GM21528 (cell line): ENCODE results near the gene EIF3B.
A peak's percentile ranks its signal among the peaks of the same experiment; 100 is the strongest.
"Not testable (repeated sequence)": the region's sequence is repeated elsewhere in the genome, so short reads cannot be mapped to it uniquely, and the experiment has no call there.

Experiments used
- ATAC-seq: cut with Tn5 transposase; IDR thresholded peaks from one replicate; pipeline ENCODE4 v1.9.1; 2021; ENCODE audit warnings: mild to moderate bottlenecking, moderate library complexity; ENCODE audit not compliant: unreplicated experiment, low FRiP score

EIF3B gene

DNA sequence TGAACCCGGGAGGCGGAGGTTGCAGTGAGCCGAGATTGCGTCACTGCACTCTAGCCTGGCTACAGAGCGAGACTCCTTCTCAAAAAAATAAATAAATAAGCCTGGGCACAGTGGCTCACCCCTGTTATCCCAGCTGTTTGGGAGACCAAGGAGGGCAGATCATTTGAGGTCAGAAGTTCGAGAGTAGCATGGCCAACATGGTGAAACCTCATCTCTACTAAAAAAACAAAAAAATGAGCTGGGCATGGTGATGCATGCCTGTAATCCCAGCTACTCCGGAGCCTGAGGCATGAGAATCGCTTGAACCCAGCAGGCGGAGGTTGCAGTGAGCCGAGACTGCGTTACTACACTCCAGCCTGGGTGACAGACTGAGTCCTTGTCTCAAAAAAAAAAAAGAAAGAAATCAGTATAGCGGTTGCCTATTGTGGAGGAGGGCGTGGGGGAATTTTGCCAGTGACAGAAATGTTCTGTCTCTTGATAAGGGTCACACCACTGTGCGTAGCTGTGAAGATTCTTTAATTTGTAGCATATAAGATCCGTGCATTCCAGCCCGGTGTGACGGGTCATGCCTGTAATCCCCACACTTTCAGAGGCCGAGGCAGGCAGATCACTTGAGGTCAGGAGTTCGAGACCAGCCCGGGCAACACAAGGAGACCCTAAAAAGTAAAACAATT is 17.9 kb upstream of the EIF3B start:
- no peak for ATAC-seq

DNA sequence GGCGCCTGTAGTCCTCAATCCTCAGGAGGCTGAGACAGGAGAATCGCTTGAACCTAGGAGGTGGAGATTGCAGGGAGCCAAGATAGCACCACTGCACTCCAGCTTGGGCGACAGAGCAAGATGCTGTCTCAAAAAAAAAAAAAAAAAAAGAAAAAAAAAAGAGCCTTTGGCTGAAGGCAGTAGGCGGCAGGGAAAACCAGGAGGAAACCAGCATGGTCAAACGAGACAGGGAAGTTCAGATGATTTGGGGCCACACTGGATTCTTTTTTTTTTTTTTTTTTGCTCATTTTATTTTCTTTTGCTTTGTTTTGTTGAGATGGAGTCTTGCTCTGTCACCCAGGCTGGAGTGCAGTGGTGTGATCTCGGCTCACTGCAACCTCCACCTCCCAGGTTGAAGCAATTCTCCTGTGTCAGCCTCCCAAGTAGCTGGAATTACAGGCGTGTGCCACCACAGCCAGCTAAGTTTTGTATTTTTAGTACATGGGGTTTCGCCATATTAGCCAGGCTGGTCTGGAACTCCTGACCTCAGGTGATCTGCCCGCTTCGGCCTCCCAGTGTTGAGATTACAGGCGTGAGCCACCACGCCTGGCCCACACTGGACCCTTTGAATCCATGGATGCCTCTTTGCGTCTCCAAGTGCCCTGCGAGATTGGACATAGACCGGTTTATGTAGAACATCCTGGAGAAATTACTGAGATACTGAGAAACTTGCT is 7.1 kb upstream of the EIF3B start:
- not testable (repeated sequence) for ATAC-seq

DNA sequence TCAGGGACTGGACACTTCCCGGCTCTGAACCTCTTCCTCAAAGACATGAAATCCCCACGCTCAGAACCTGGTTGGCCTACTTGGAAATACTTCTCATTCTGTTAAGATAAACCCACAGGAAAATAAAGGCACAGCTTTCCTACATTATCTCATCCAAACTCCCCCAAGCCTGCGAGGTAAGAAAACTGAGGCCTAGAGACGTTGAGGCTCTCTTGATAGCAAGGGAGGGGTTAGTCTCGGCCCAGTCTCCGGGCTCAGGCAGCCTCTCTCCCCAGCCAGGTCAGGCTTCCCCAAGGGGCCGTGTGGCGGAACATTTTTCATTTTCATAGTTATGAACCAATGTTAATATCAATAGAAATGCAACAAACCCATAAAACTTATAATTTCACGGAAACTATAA is 4.6 kb upstream of the EIF3B start:
- no peak for ATAC-seq

DNA sequence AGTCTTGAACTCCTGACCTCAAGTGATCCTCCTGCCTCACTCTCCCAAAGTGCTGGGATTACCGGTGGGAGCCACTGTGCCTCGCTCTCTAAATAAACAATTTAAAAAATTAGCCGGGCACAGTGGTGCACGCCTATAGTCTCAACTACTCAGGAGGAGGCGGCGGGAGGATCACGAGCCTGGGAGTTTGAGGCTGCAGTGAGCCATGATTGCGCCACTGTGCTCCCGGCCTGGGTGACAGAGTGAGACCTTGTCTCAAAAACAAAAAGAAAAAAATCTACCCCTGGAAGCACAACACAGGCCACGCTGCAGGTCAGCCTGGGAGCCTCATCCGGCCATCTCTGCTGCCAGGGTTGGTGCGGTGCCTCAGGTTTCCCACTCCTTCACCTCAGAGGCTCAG is 3.8 kb upstream of the EIF3B start:
- ATAC-seq = no peak

DNA sequence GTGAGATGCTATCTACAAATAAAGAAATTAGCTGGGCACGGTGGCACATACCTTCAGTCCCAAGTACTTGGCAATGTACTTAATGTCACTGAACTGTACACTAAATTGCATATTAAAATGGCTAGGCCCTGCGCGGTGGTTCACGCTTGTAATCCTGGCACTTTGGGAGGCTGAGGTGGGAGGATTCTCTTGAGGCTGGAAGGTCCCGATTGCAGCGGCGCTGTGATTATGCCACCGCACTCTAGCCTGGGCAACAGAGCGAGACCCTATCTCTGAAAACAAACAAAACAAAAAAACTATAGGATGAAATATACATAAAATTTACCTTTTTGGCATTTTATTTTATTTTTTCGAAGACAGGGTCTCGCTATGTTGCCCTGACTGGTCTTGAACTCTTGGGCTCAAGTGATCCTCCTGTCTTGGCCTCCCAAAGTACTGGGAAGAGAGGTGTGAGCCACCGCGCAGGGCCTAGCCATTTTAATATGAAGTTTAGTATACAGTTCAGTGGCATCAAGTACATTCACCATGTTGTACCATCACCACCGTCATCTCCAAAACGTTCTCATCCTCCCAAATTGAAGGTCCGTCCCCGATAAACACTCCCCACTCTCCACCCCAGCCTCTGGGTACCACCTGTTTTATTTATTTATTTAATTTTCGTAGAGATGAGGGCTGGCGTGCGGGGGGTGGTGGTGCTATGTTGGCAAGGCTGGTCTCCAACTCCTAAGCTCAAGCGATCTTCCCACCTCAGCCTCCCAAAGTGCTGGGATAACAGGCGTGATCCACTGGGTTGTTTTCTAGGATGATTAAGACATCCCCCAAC is 1.3 kb upstream of the EIF3B start:
- ATAC-seq = no peak

DNA sequence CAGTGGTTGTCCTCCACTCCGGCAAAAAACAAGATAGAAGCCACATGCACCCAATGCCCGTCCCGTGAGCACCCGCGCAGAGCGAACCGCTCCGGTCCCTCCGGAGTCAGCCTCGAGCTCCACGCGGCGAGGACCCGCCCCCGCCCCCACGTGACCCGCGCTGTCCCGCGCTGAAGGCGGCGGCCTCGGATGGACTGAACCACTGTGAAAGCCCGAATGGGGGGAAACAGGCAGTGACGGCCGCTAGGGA is 766 bp upstream of the EIF3B start:
- peak; percentile 46 for ATAC-seq

DNA sequence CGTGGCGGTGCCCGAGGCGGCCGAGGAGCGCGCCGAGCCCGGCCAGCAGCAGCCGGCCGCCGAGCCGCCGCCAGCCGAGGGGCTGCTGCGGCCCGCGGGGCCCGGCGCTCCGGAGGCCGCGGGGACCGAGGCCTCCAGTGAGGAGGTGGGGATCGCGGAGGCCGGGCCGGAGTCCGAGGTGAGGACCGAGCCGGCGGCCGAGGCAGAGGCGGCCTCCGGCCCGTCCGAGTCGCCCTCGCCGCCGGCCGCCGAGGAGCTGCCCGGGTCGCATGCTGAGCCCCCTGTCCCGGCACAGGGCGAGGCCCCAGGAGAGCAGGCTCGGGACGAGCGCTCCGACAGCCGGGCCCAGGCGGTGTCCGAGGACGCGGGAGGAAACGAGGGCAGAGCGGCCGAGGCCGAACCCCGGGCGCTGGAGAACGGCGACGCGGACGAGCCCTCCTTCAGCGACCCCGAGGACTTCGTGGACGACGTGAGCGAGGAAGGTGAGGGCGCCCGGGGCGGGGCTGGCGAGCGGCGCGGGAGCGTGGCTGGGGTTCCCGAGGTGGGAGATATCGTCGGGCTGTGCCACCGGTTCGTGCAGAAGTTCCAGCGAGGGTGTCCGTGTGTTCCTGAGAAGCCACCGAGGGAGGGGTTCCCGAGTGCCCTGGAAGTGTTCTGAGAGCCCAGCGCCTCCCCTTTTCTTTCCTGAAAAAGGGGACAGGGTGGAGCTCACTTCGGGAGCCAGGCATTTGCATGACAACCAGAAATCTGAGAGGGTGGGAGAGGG is 495 bp downstream of the EIF3B start:
- ATAC-seq = no peak

DNA sequence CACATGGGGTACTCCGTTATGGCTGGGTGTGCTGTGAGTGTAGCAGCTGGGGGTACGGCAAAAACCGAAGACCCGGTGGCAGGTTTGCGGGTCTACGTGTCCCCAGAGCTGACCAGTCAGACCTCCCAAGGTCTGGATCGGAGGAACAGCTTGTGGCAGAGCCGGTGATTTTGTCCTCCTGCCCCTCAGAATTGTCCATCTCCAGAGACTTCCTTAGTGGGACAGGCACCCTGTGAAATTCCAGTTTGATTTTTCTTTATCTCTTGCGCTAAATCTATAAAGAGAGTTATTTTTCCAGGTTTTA is 1.0 kb downstream of the EIF3B start:
- ATAC-seq = no peak

DNA sequence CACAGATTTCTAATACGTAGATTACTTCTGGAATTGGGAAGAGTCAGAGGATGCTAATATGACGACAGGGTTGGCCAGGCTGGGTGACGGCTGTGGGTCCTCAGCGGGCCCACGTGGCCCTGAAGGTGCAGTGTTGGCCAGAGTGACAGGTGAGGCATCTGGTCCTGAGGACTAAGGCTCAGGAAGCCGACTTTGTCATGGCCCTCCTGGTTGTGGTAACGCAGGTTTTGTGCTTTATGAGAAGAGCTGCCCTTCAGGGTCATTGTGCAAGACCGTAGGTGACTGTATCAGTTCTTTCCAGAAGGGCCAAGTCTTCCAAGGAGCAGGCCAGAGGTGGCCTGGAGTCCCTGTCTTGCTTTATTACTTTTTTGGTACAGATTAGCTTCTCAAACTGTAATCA is 2.5 kb downstream of the EIF3B start:
- no peak for ATAC-seq

DNA sequence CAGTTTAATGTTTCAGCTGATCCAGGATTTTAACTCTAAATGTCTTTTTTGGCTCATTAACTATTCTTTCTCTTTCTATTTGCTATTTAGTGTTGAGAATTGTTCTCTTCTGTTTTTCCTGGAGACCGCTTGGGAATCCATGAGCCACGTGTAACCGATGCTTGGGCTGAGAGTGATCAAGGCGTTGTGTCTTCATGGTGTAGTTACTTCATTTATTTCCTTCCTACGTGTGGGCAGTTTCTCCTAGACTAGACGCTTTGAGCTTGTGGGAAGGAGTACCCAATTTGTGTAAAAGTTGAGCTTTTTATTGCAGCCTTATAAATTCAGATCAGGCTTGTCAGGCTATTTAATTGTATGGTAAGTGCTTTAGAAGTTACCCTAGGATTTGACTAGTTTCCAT is 2.9 kb downstream of the EIF3B start:
- ATAC-seq = no peak

DNA sequence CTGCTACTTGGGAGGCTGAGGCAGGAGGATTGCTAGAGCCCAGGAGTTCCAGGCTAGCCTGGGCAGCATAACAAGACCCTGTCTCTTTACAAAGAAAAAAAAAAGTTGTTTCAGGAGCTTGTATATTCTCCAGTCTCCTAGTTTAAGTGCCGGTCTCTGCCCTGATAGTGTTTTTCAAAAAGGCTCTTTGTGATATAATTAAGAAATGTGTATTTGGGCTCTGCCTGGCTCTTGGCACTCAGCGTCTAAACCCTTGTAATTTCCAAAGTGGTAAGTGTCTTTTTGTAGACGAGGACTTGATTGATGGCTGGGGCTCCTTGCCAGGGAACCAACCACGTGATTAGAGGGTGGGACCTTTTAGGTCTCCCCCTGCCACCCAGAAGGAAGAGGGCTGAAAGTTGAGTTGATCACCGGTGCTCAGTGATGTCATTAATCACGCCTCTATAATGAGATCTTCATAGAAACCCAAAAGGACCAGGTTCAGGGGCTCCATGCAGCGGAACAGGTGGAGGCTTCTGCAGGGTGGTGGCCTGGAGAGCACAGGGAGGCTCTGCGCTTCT is 4.4 kb downstream of the EIF3B start:
- no peak for ATAC-seq

DNA sequence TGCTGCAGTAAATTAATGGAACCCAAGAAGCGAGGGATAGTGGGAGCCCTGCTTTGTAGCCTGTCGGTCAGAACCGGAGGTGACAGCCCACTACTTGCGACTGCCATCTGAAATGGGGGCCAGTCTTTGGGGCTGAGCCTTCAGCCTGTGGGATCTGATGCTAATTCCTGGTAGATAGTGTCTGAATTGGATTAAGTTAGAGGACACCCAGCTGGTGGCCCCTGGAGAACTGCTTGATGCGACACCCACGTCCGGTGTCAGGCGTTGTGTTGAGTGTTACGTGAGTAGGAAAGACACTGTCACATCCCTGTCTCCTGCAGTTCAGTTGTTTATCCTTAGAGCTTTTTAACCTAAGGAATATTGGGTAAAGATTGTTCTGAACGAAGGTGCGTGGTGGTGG is 5.0 kb downstream of the EIF3B start:
- no peak for ATAC-seq

DNA sequence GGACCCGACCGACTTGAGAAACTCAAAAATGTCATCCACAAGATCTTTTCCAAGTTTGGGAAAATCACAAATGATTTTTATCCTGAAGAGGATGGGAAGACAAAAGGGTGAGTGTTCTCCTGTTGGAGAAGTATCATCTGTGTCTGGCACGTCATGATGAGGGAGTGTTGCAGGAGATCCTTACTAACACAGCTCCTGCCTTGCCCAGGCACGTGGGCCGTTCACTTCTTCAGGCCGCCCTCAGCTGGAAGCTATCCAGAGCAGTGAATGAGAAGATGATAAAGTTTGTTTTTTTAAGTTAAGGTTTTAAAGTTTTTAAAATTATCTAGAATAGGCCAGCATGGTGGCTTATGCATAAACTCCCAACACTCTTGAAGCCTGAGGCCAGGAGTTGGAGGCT is 6.2 kb downstream of the EIF3B start:
- no peak for ATAC-seq

DNA sequence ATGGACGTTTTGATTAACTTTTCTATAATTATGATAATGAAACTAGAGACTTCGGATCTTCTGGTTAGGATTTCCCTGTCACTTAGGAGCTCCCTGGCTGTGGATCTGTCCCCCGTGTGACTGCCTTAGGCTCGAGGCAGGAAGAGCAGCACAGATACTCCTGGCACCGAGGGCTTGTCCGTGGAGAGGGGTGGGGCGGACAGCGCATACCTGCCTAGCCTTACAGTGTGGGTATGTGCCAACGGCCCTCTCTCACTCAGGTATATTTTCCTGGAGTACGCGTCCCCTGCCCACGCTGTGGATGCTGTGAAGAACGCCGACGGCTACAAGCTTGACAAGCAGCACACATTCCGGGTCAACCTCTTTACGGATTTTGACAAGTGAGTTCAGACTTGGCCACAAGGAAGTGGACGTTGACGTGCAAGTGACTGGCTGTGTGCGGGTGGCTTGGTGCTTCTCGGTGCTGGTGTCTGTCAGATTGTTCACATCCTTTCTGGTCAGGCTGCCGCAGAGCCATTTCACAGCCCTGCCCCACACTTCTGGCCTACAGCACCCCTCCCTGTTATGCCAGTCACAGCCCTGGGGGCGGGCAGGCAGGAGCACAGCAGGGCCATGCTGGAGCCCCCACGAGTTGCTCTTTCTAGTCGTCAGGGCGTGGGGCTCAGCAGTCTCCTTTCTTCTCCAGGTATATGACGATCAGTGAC is 7.9 kb downstream of the EIF3B start:
- ATAC-seq = no peak

DNA sequence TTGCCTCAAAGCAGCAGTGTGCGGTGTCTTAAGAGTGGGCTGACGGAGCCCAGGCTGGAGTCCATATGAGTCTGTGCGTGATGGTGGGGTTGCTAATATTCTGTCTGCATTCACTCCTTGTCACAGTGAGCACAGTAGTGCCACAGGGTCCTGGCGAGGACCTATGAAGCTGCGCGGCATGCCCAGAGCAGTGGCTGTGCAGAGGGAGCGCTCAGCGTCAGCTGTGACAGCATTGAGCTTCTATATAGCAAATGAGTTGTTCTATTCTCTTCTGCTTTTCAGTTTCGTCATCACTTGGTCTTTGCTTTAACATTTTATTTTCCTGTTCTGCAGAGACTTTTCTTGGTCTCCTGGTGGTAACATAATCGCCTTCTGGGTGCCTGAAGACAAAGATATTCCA is 14.5 kb downstream of the EIF3B start:
- no peak for ATAC-seq

DNA sequence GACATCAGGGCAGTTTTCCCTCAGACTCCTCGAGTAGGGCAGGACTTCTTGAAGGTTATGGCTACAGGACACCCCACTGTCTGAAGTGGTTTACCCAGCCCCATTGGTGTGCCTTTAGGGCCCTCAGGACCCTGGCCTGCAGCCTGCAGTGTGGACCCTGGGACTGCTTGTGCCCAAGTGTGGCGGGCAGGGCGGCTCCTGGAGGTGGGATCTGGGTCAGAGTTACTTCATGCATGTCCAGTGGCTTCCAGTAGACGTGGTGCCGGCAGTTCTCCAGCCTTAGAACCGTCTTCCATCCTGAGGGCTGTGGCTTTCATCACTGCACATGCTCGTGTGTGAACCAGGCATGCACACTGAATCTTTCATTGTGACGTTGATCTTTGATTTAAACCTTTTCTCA is 16.7 kb downstream of the EIF3B start:
- ATAC-seq = no peak

DNA sequence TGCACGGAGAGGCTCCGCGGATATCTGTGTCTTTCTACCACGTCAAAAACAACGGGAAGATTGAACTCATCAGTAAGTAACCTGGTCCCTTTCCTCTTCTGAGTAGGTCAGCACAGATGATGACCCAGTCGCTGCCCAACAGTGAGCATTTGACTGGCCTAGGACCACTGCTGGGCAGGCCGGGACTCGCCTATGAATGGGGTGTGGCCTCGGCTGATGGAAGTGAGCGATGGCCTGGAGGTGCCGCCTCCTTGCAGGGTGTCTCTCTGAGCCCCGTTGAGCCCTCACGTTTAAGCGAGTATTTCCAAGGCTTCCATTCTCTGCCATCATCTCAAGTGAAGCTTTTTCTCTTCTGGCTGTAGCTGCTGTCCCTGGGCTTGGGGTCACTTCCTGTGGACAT is 18.1 kb downstream of the EIF3B start:
- ATAC-seq = no peak

DNA sequence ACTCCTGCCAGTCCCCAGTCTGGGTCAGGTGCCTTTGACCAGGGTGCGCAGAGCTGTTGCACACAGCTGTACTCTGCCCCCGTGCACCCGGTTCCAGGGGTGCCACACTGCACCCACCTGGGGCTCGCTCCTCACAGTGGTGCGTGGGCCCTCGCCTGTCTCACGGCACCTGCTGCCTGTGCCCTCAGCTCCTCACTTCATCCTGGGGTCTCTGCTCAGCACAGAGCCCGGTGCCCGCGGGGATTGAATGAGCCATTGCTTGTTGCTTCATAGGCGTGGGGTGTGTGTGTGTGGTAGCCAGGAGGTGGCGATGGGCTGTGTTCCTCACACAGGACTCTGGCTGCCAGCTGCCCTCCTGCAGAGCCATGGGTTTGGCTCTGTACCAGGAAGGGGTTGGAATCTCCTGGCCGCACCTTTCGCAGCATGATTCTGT is 18.5 kb downstream of the EIF3B start:
- ATAC-seq = no peak

DNA sequence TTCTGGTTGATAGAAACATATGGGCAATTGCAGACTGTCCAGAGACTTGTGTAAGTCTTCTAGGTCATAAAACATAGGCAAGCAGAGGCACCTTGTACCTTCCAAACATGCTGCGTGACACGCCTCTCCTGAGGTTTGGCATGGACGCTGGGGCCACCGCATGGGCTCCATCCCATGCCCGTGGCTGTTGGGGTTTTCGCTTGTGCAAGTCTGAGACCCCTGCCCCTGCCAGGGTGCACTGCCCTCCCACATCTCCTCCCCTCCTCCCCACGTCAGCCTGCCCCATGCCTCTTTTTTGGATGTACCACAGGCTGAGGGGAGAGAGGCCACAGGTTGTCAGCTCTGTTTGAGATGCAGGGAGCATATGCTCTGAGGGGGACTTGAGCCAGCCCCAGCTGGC is 19.0 kb downstream of the EIF3B start:
- ATAC-seq = no peak

DNA sequence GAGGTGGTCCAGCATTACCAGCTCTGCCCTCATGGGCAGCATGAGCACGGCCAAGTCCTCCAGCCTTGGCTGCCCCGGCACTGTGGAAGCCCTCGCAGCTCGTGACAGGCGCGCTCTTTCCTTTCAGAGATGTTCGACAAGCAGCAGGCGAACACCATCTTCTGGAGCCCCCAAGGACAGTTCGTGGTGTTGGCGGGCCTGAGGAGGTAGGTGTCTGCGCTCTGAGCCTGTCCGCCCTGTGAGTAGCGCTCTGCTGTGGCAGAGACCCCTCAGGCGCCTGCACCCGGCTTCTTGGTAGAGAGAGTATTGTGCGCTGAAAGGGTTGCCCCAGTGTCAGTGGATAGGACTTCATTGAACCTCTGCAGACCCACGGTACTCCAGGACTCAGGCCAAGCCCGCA is 19.8 kb downstream of the EIF3B start:
- ATAC-seq = no peak
